Epithelial cell of esophagus (primary cell): ENCODE data around the gene GPR135.

Experiments
- DNase-seq: peaks from one replicate; pipeline ENCODE4 v3.0.0; 2010; ENCODE audit warnings: low read depth
- H3K4me3 ChIP-seq: 2 replicates; pipeline ENCODE4 v1.5.1; 2011; ENCODE audit warnings: mild to moderate bottlenecking, low read length, control low read depth
- CTCF ChIP-seq: IDR thresholded peaks from 2 replicates; pipeline ENCODE4 v1.5.1; 2011; ENCODE audit warnings: low read depth, mild to moderate bottlenecking, low read length, control low read depth, inconsistent platforms; ENCODE audit not compliant: insufficient read depth; ENCODE audit errors: missing control alignments

GPR135 gene

GRCh38 chr14:59483819-59484638, 18.8 kb upstream of the GPR135 start, which contains the start of the genes JKAMP and L3HYPDH:
TSS of gene JKAMP (plus strand) at chr14:59484517. CDS start at chr14:59484590, 73 bp downstream.
TSS of gene L3HYPDH (minus strand) at chr14:59484408. CDS start at chr14:59484316, 92 bp downstream.
- DNase-seq = peak; percentile 96
- peak; percentile 17 for TF ChIP-seq CTCF

DNA sequence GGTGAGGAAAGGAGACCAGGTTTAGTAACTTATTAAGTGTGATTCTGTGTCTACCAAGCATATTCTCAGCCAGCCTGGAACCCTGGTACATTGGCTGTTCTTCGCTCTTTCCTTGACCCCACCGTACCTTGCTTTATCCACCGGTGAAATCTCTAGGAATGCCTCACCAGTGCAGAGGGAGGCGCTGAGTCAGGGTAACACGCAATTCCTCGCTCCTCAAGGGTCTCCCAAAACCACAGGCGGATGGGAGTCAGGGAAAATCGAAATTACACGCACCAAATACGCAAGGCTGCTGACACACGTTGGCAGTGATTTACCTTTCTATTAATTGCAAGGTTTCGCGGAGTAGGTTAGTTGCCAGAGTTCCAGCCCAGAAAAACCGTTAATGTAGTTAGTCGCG, 18.2 kb upstream of the GPR135 start:
- no peak for TF ChIP-seq CTCF
- peak overlapping the region; percentile 64 for H3K4me3 ChIP-seq
- DNase-seq = peak; percentile 52

More at GRCh38 chr14:59483819-59484638, 18.8 kb upstream of the GPR135 start, which contains the start of the genes JKAMP and L3HYPDH:
- H3K4me3 ChIP-seq = peak within 1 kb of the TSS; percentile 64

DNA sequence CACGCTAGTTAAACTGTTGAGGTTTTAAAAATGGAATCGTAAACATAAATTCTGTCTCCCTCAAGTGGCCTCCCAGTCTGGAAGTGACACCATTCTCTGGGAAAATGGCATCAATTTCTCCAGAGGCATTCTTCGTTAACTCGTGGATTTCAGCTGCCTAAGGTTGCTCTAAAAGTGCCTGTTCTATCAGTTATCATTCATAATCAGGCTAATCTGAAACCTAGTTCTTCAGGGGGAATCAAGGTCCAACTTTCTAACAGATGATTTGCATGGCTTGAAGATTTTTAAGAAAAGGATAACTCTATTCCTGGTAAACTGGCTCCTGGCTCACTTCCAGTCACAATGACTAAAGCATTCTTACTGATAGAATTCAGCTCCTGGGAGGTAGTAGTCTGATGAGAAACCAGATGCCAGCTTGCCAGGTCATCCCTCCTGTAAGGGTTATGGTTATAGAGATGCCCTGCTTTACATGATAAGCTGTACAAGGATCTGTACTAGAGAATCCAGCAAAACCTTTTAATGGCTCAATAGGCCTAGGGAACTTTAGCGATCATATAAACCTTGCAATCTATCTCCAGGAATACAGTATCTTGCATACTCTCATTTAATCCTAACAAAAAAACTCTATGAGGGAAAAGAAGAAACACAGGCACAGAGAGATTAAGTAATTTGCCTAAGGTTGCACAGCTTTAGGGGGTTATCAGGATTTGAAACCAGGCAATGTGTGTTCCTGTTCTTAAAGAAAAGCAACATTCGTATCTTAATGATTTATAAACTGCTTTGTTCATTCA, 17.6 kb upstream of the GPR135 start:
- peak; percentile 93 for DNase-seq
- no peak for TF ChIP-seq CTCF
- peak overlapping the region; percentile 64 for H3K4me3 ChIP-seq

DNA sequence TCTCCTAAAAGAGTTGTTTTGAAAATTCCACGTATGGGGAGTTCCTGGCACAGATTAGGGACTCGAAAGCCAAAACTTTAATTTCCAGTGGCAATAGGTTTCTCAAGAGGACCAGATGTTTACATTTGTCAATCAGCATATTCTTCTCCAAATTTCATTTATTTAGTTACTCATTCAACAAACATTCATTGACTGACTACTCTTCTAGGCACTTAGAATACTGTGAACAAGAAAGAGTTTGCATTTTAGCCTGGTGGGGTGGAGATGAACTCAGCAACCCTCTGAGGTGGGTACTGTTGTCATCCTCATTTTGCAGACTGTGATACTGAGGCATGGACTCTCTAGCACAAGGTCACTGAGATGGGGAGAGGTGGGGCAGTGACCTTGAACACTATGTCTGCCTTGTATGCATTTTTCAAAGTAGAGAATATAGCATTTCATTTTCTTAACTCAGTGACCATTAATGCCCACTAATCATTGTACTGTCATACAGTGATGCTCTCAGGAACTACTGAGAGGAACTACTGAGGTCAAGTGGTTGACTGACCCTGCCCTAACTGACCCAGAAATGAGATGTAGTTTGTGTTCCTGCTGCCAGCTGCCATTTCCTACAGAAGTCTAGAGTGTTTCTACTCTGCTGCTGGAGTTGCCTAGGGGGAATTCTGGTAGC, 16.8 kb upstream of the GPR135 start:
- peak overlapping the region; percentile 64 for H3K4me3 ChIP-seq
- DNase-seq = peak; percentile 49
- no peak for TF ChIP-seq CTCF

GRCh38 chr14:59481407-59481806, 16.2 kb upstream of the GPR135 start:
- H3K4me3 ChIP-seq = no peak overlapping the region
- no peak for DNase-seq
- TF ChIP-seq CTCF = no peak

DNA sequence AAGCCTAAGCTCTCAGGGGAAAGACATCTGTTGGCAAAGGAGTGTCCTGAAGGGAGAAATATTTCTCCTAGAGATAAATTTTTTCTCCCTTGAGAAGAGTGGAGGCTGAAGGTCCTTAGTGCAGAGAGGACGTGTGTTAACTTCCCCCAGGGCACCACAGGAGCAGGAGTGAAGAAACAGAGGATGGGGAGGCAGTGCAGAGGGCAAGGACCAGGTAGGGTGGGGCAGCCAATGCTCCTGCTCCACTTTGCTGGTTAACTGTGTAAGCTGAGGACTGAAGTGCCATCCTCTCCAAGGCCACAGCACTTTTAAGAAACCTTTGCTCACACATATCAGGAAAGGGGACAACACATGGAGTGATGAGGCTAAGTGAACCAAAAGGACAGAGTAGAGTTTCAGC, 15.0 kb upstream of the GPR135 start:
- no peak for TF ChIP-seq CTCF
- DNase-seq = no peak
- H3K4me3 ChIP-seq = no peak overlapping the region
